Measurements from ENCODE around the gene GPR160. TPM values are rescaled to one million over a fixed set of nuclear protein-coding genes. Genes with fewer than 3 reads are reported as not detected.
"Not testable (repeated sequence)": the region's sequence is repeated elsewhere in the genome, so short reads cannot be mapped to it uniquely, and the experiment has no call there.

GPR160 gene
- total and polyA plus RNA-seq, 2 experiments from 2014 or later, result 39.4 to 55.7 TPM

- ATAC-seq, result no peak
- no peaks in the 10 kb centered on the region for H3K36me3 ChIP-seq (ENCODE audit: insufficient read depth)
These were observed 21.7 kb upstream of the GPR160 start for GRCh38 chr3:170016057-170016456.

DNA sequence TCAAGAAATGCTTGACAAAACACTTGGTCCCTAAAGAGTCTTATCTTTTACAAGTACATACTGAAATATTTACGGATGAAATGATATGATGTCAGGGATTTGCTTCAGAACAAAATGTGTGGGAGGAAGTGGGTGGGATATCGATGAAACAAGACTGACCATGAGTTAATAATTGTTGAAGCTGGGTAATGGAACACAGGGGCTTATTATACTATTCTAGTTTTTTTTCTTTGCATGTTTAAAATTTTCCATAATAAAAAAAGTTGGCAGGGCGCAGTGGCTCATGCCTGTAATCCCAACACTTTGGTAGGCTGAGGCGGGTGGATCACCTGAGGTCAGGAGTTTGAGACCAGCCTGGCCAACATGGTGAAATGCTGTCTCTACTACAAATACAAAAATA lies 18.5 kb upstream of the GPR160 start:
- not testable (repeated sequence) for H3K27ac ChIP-seq (ENCODE audit: low read depth); H3K4me1 ChIP-seq (ENCODE audit: insufficient read depth); H3K4me1 Mint-ChIP-seq; H3K4me3 Mint-ChIP-seq; H3K36me3 Mint-ChIP-seq (ENCODE audit: low read depth); H3K4me3 ChIP-seq; H3K27ac Mint-ChIP-seq; H3K79me2 ChIP-seq (replicated peaks; ENCODE audit: insufficient read depth); DNase-seq (ENCODE audit: low spot score); H3K27me3 ChIP-seq (ENCODE audit: insufficient read depth); H3K36me3 ChIP-seq (ENCODE audit: insufficient read depth); H3K4me2 ChIP-seq; H3K27me3 Mint-ChIP-seq (ENCODE audit: insufficient read depth, low read depth, poor library complexity); H4K20me1 ChIP-seq (replicated peaks; ENCODE audit: insufficient read depth); ATAC-seq; H3K9me2 ChIP-seq (ENCODE audit: insufficient read depth); H2AFZ ChIP-seq; H3K9me3 Mint-ChIP-seq; H3F3A ChIP-seq (replicated peaks; ENCODE audit: low read depth)

More at GRCh38 chr3:170016057-170016456, 21.7 kb upstream of the GPR160 start:
- Histone ChIP-seq H3K79me2 (replicated peaks; ENCODE audit: insufficient read depth) (no peaks in the 10 kb centered on the region), H3F3A (replicated peaks; ENCODE audit: low read depth) (no peaks in the 10 kb centered on the region), H3K27me3 (ENCODE audit: insufficient read depth) (no peaks in the 10 kb centered on the region), H2AFZ (no peak overlapping the region), H3K4me3 (no peak overlapping the region), H3K27ac (ENCODE audit: low read depth) (no peak overlapping the region), H3K4me1 (ENCODE audit: insufficient read depth) (no peaks in the 10 kb centered on the region), H3K4me2 (no peak overlapping the region), H4K20me1 (replicated peaks; ENCODE audit: insufficient read depth) (no peaks in the 10 kb centered on the region), H3K9me2 (ENCODE audit: insufficient read depth) (no peaks in the 10 kb centered on the region)
- H3K9me3 Mint-ChIP-seq, result no peaks in the 10 kb centered on the region
- no peaks in the 10 kb centered on the region for H3K4me1 Mint-ChIP-seq
- H3K36me3 Mint-ChIP-seq (ENCODE audit: low read depth), result no peaks in the 10 kb centered on the region
- no peaks in the 10 kb centered on the region for H3K27me3 Mint-ChIP-seq (ENCODE audit: insufficient read depth, low read depth, poor library complexity)
- no peak overlapping the region for H3K27ac Mint-ChIP-seq
- no peak for TF ChIP-seq CREB1 (CRISPR knock-in tag; IDR thresholded peaks at IDR 0.05; ENCODE audit: low read depth)
- TF ChIP-seq NANOG (IDR thresholded peaks at IDR 0.05; ENCODE audit: borderline replicate concordance), result no peak
- no peak for TF ChIP-seq ZNF114 (CRISPR knock-in tag; IDR thresholded peaks at IDR 0.05)
- DNase-seq (ENCODE audit: low spot score), result no peak
- H3K4me3 Mint-ChIP-seq, result no peak overlapping the region

DNA sequence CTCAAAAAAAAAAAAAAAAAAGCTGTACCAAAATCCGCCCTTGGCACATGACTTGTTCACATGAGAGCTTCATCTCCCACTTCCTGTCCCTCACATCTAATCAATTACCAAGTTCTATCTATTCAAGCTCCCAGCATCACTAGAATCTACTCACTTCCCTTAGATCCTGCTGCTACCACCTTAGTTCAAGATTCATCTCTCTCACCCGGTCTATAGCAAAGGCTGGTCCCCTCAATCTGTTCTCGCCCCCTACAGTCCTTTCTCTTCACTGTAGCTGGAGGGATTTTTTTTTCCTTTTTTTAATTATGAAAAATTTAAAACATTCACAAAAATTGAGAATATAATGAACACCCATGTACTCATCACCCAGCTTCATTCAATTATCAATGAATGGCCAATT lies 16.7 kb upstream of the GPR160 start:
- Histone ChIP-seq H2AFZ (no peak overlapping the region), H3K4me2 (no peak overlapping the region), H3K36me3 (ENCODE audit: insufficient read depth) (no peaks in the 10 kb centered on the region), H3K4me1 (ENCODE audit: insufficient read depth) (no peaks in the 10 kb centered on the region), H3K27ac (ENCODE audit: low read depth) (no peak overlapping the region), H3K9me2 (ENCODE audit: insufficient read depth) (no peaks in the 10 kb centered on the region), H4K20me1 (replicated peaks; ENCODE audit: insufficient read depth) (no peaks in the 10 kb centered on the region), H3K27me3 (ENCODE audit: insufficient read depth) (no peaks in the 10 kb centered on the region), H3K4me3 (no peak overlapping the region), H3F3A (replicated peaks; ENCODE audit: low read depth) (no peaks in the 10 kb centered on the region), H3K79me2 (replicated peaks; ENCODE audit: insufficient read depth) (no peaks in the 10 kb centered on the region)
- H3K27me3 Mint-ChIP-seq (ENCODE audit: insufficient read depth, low read depth, poor library complexity), result peaks cover 2% of the 10 kb centered on the region
- TF ChIP-seq POLR2AphosphoS5 (IDR thresholded peaks at IDR 0.05; ENCODE audit: low read depth) (no peak), CTCF (conservative IDR thresholded peaks at IDR 0.05; ENCODE audit: low read depth in 2 of 2) (peak; percentile 61 to 70), EZH2 (IDR thresholded peaks at IDR 0.05; ENCODE audit: low read depth, unreplicated experiment) (no peak)
- TF ChIP-seq, protein P1, sequence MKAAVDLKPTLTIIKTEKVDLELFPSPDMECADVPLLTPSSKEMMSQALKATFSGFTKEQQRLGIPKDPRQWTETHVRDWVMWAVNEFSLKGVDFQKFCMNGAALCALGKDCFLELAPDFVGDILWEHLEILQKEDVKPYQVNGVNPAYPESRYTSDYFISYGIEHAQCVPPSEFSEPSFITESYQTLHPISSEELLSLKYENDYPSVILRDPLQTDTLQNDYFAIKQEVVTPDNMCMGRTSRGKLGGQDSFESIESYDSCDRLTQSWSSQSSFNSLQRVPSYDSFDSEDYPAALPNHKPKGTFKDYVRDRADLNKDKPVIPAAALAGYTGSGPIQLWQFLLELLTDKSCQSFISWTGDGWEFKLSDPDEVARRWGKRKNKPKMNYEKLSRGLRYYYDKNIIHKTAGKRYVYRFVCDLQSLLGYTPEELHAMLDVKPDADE (IDR thresholded peaks at IDR 0.05), result no peak
- ATAC-seq (peak; percentile 75), DNase-seq (ENCODE audit: low spot score) (peak; percentile 56)
- H3K4me1 Mint-ChIP-seq, result no peaks in the 10 kb centered on the region
- no peak overlapping the region for H3K27ac Mint-ChIP-seq
- H3K4me3 Mint-ChIP-seq, result no peak overlapping the region
- H3K9me3 Mint-ChIP-seq, result no peaks in the 10 kb centered on the region
- H3K36me3 Mint-ChIP-seq (ENCODE audit: low read depth), result no peaks in the 10 kb centered on the region

All from GM23338 (cell line).